Neural cell (in vitro differentiated cells): ENCODE results near the gene WDR82. TPM values are rescaled to one million over a fixed set of nuclear protein-coding genes. Genes with fewer than 3 reads are reported as not detected.

Source experiments
- H2AFZ ChIP-seq: fragments of 200-600, 300-800 bp; sonication (generic), shearing (Covaris generic); 2 replicates; pipeline ENCODE4 v1.6.0; 2014; ENCODE audit warnings: low read depth, mild to moderate bottlenecking, antibody characterized with exemption, low read length, moderate library complexity
- H3F3A ChIP-seq: fragments of 200-600 bp; shearing (Covaris generic); 2 replicates; pipeline ENCODE4 v1.6.1; 2016; ENCODE audit warnings: mild to moderate bottlenecking, moderate library complexity, mixed read lengths, antibody characterized with exemption, low read length; ENCODE audit not compliant: insufficient read depth, poor library complexity, severe bottlenecking
- H3K27ac ChIP-seq: fragments of 200-600, 300-800 bp; sonication (generic), shearing (Covaris generic); 2 replicates; pipeline ENCODE4 v1.5.1; 2014; ENCODE audit warnings: mild to moderate bottlenecking, low read length, moderate library complexity
- H3K27me3 ChIP-seq: fragments of 300-800, 200-600 bp; sonication (generic), shearing (Covaris generic); 2 replicates; pipeline ENCODE4 v1.6.0; 2014; ENCODE audit warnings: mild to moderate bottlenecking, low read depth, low read length, moderate library complexity; ENCODE audit not compliant: insufficient read depth
- H3K36me3 ChIP-seq: fragments of 300-800, 200-600 bp; sonication (generic), shearing (Covaris generic); 2 replicates; pipeline ENCODE4 v1.5.1; 2014; ENCODE audit warnings: mild to moderate bottlenecking, antibody characterized with exemption, low read length, moderate library complexity; ENCODE audit not compliant: insufficient read depth
- H3K4me2 ChIP-seq: fragments of 300-800, 200-600 bp; sonication (generic), shearing (Covaris generic); 2 replicates; pipeline ENCODE4 v1.6.0; 2014; ENCODE audit warnings: mild to moderate bottlenecking, low read length
- H3K4me3 ChIP-seq: fragments of 300-800, 200-600 bp; sonication (generic), shearing (Covaris generic); 2 replicates; pipeline ENCODE4 v1.5.1; 2014; ENCODE audit warnings: mild to moderate bottlenecking, low read length, moderate library complexity
- H3K79me2 ChIP-seq: fragments of 200-600 bp; shearing (Covaris generic); replicated peaks from 2 replicates; pipeline ENCODE4 v1.6.0; 2014; ENCODE audit warnings: mild to moderate bottlenecking, low read length, moderate library complexity; ENCODE audit not compliant: insufficient read depth
- H3K9ac ChIP-seq: fragments of 300-800, 200-600 bp; sonication (generic), shearing (Covaris generic); 2 replicates; pipeline ENCODE4 v1.6.1; 2016; ENCODE audit warnings: mild to moderate bottlenecking, low read length, mixed read lengths
- H3K9me2 ChIP-seq: fragments of 200-600 bp; shearing (Covaris generic); 2 replicates; pipeline ENCODE4 v1.6.1; 2016; ENCODE audit warnings: mild to moderate bottlenecking, low read length, mixed read lengths; ENCODE audit not compliant: insufficient read depth
- H3K9me3 ChIP-seq: fragments of 200-600, 300-800 bp; sonication (generic), shearing (Covaris generic); 2 replicates; pipeline ENCODE4 v1.6.1; 2016; ENCODE audit warnings: mild to moderate bottlenecking, mixed run types, low read length, moderate library complexity, mixed read lengths
- H4K20me1 ChIP-seq: fragments of 200-600 bp; shearing (Covaris generic); 2 replicates; pipeline ENCODE4 v1.6.1; 2016; ENCODE audit warnings: mild to moderate bottlenecking, mixed run types; ENCODE audit not compliant: insufficient read depth
- EP300 ChIP-seq: fragments of 450-650 bp; conservative IDR thresholded peaks from 2 replicates; pipeline ENCODE4 v1.6.1; 2014; ENCODE audit warnings: antibody characterized with exemption, mild to moderate bottlenecking, moderate library complexity; ENCODE audit not compliant: poor library complexity, severe bottlenecking
- EZH2 ChIP-seq: fragments of 200-600, 300-800 bp; shearing (Covaris generic), sonication (generic); IDR thresholded peaks from 2 replicates; pipeline ENCODE4 v1.6.1; 2014; ENCODE audit warnings: antibody characterized with exemption, low read length, borderline replicate concordance, mild to moderate bottlenecking; ENCODE audit not compliant: insufficient read depth, poor library complexity, severe bottlenecking
- MXI1 ChIP-seq: fragments of 450-650 bp; conservative IDR thresholded peaks from 2 replicates; pipeline ENCODE4 v1.6.1; 2014; ENCODE audit warnings: antibody characterized with exemption, mild to moderate bottlenecking; ENCODE audit not compliant: poor library complexity, severe bottlenecking
- POLR2AphosphoS5 ChIP-seq: IDR thresholded peaks from 2 replicates; pipeline ENCODE4 v1.6.1; 2012
- RAD21 ChIP-seq: fragments of 450-650 bp; conservative IDR thresholded peaks from 2 replicates; pipeline ENCODE4 v1.6.1; 2014; ENCODE audit warnings: antibody characterized with exemption, mild to moderate bottlenecking, moderate library complexity
- SMC3 ChIP-seq: fragments of 450-650 bp; conservative IDR thresholded peaks from 2 replicates; pipeline ENCODE4 v1.6.1; 2014; ENCODE audit warnings: antibody characterized with exemption, mild to moderate bottlenecking, moderate library complexity; ENCODE audit not compliant: poor library complexity
- TAF1 ChIP-seq: IDR thresholded peaks from 2 replicates; pipeline ENCODE4 v1.6.1; 2012; ENCODE audit warnings: low read depth
- polyA minus RNA-seq: library from RNA; depleted of rRNA, polyadenylated mRNA; stranded (reverse); fragments of >200 nt; gene quantifications from 2 replicates; pipeline ENCODE4 v1.2.3, GENCODE V29; 2014
- polyA plus RNA-seq: library from polyadenylated mRNA; depleted of rRNA; stranded (reverse); fragments of >200 nt; gene quantifications from 2 replicates; pipeline ENCODE4 v1.2.3, GENCODE V29; 2014
- TF ChIP-seq, protein P1 (sequence below): IDR thresholded peaks from 2 replicates; pipeline ENCODE4 v1.6.1; 2012; ENCODE audit warnings: borderline replicate concordance
- TF ChIP-seq, protein P2 (sequence below): fragments of 450-650 bp; IDR thresholded peaks from 2 replicates; pipeline ENCODE4 v1.5.1; 2014; ENCODE audit warnings: antibody characterized with exemption, mild to moderate bottlenecking, moderate library complexity; ENCODE audit not compliant: poor library complexity, severe bottlenecking

WDR82 gene, protein sequence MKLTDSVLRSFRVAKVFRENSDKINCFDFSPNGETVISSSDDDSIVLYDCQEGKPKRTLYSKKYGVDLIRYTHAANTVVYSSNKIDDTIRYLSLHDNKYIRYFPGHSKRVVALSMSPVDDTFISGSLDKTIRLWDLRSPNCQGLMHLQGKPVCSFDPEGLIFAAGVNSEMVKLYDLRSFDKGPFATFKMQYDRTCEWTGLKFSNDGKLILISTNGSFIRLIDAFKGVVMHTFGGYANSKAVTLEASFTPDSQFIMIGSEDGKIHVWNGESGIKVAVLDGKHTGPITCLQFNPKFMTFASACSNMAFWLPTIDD
- polyA plus RNA-seq (151 and 163 TPM in 2 replicates), polyA minus RNA-seq (225 TPM in 2 replicates)

DNA sequence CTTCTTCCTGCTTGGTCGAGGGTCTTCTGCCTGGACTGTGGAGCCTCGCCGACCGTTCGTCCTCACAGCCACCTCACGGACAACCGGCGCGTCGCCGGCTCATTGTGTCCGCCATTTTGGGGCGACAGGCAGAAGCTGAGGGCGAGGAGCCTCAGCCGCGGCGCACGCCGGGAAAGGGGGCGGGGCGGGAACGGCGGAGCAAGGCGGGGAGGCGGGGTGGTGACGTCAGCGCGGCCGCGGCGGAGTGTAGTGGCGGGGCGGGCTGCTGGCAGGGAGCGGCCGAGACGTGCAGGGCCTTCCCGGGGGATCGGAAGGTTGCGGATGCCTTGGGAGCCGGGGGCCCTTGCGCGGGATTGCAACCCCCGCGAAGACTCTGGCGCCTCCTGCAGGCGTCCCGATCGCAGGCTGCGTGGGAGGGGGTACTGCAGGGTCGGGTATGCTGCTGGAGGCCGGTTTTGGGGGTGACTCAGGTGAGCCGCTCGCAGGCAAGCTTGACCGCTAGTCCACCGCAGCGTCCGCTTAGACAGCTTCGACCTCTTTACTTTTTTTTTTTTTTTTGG lies at the start of gene WDR82:
WDR82 (minus strand) TSS at position 140 of the 560 bp plus-strand sequence. CDS start 288 bp downstream, outside the sequence.
- TF ChIP-seq, protein P1, sequence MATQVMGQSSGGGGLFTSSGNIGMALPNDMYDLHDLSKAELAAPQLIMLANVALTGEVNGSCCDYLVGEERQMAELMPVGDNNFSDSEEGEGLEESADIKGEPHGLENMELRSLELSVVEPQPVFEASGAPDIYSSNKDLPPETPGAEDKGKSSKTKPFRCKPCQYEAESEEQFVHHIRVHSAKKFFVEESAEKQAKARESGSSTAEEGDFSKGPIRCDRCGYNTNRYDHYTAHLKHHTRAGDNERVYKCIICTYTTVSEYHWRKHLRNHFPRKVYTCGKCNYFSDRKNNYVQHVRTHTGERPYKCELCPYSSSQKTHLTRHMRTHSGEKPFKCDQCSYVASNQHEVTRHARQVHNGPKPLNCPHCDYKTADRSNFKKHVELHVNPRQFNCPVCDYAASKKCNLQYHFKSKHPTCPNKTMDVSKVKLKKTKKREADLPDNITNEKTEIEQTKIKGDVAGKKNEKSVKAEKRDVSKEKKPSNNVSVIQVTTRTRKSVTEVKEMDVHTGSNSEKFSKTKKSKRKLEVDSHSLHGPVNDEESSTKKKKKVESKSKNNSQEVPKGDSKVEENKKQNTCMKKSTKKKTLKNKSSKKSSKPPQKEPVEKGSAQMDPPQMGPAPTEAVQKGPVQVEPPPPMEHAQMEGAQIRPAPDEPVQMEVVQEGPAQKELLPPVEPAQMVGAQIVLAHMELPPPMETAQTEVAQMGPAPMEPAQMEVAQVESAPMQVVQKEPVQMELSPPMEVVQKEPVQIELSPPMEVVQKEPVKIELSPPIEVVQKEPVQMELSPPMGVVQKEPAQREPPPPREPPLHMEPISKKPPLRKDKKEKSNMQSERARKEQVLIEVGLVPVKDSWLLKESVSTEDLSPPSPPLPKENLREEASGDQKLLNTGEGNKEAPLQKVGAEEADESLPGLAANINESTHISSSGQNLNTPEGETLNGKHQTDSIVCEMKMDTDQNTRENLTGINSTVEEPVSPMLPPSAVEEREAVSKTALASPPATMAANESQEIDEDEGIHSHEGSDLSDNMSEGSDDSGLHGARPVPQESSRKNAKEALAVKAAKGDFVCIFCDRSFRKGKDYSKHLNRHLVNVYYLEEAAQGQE = peak; percentile 96
- TF ChIP-seq SMC3 (peak; percentile 55), MXI1 (peak; percentile 62), EZH2 (no peak), EP300 (peak; percentile 37), RAD21 (peak; percentile 53), TAF1 (peak; percentile 100), POLR2AphosphoS5 (peak; percentile 98)
- TF ChIP-seq, protein P2, sequence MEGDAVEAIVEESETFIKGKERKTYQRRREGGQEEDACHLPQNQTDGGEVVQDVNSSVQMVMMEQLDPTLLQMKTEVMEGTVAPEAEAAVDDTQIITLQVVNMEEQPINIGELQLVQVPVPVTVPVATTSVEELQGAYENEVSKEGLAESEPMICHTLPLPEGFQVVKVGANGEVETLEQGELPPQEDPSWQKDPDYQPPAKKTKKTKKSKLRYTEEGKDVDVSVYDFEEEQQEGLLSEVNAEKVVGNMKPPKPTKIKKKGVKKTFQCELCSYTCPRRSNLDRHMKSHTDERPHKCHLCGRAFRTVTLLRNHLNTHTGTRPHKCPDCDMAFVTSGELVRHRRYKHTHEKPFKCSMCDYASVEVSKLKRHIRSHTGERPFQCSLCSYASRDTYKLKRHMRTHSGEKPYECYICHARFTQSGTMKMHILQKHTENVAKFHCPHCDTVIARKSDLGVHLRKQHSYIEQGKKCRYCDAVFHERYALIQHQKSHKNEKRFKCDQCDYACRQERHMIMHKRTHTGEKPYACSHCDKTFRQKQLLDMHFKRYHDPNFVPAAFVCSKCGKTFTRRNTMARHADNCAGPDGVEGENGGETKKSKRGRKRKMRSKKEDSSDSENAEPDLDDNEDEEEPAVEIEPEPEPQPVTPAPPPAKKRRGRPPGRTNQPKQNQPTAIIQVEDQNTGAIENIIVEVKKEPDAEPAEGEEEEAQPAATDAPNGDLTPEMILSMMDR = peak; percentile 81
- H2AFZ ChIP-seq = peak within 1 kb of the TSS; percentile 83

DNA sequence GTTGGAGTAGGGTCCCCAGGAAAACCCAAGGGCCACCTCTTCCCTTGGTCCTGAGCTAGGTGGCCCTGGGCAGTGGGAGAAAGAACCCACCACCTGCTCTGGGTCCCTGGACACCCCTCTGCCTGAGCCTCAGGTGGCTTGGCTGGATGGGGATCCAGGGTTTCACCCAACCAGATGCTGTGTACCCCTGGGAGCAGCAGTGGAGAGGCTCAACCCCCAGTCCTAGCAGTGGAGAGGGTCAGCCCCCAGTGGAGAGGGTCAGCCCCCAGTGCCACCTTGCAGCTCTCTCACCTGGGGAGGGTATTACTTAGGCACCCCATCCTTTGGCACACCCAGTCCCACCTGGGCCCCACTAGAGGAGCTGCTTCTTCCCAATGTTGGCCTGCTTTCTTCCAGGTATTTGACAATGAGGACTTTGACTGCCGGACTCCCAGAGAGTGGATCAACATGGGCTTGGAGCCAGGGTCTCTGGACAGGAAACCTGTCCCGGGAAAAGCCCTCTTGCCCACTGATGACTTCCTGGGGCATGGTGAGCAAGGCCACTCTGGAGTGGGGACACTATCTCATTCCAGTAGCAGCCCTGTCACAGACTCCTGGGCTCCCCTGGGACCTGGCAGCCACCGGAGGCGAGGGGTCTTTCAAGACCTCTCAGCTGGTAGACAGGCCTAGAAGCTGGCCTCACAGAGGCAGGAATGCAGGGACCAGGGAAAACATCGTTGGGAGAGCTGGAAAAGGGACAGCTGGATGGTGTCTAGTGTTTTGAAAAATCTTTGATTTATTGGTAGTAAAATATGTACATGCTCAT lies 49.2 kb upstream of the WDR82 start:
- Histone ChIP-seq H2AFZ (no peak overlapping the region), H3K9me3 (no peaks in the 10 kb centered on the region), H3K4me3 (no peak overlapping the region), H4K20me1 (no peaks in the 10 kb centered on the region), H3K4me2 (no peak overlapping the region), H3K79me2 (no peaks in the 10 kb centered on the region), H3K9me2 (no peaks in the 10 kb centered on the region), H3K27ac (no peak overlapping the region), H3K36me3 (no peaks in the 10 kb centered on the region), H3K27me3 (no peaks in the 10 kb centered on the region), H3K9ac (no peak overlapping the region), H3F3A (no peaks in the 10 kb centered on the region)
- no peak for TF ChIP-seq SMC3
- no peak for TF ChIP-seq MXI1
- TF ChIP-seq, protein P2 = no peak
- TF ChIP-seq RAD21 = no peak
- no peak for TF ChIP-seq POLR2AphosphoS5
- no peak for TF ChIP-seq TAF1
- TF ChIP-seq, protein P1 = no peak
- TF ChIP-seq EP300 = no peak
- TF ChIP-seq EZH2 = no peak

More for the DNA sequence above, at the start of gene WDR82:
- H3K9me3 ChIP-seq = no peaks in the 10 kb centered on the region
- no peaks in the 10 kb centered on the region for H3K9me2 ChIP-seq
- no peaks in the 10 kb centered on the region for H3K27me3 ChIP-seq
- peak within 1 kb of the TSS; percentile 93 for H3K27ac ChIP-seq
- H4K20me1 ChIP-seq = peaks cover 8% of the 10 kb centered on the region
- H3K79me2 ChIP-seq = peaks cover 45% of the 10 kb centered on the region
- peak within 1 kb of the TSS; percentile 97 for H3K9ac ChIP-seq
- H3K4me3 ChIP-seq = peak within 1 kb of the TSS; percentile 72
- no peaks in the 10 kb centered on the region for H3F3A ChIP-seq
- H3K4me2 ChIP-seq = peak within 1 kb of the TSS; percentile 75
- H3K36me3 ChIP-seq = no peaks in the 10 kb centered on the region
